ENCODE results near the gene NHLH2.

Gene NHLH2

DNA sequence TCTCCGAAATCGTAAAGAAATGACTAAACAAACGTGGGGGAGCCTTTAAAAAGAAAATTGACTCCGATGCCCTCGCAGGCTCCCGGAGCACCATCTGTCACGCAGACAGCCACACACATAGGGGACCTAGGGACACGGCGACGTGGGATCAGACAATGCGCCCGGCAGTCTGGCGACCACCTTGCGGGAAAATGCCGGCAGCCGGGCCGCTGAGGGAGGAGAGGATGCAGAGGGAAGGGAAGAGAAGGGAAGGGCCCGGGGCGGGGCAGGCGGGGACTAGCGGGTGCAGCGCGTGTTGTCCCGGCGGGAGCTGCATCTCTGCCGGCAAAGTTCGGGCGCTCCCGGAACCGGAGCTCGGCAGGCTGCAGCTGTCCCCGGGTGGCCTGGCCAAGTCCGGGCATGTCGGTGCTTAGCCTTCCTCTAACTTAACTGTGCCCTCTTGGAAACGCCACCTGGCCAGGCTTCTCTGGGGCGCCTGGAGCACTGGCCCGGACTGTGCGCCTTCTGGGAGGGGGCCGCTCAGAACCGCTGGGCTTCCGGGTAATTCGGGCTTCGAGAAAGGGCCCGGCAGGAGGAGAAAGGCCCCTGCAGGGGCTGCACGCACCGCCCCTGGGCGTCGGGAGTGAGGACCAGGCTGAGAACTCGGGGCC, 1.8 kb downstream of the NHLH2 start:
- in situ Hi-C loops (cut with MboI; ENCODE audit: low sequenced_read_pairs): no loop called here

GRCh38 chr1:115838431-115839028, 2.4 kb downstream of the NHLH2 start:
- in situ Hi-C loops (cut with MboI; ENCODE audit: low sequenced_read_pairs): no loop called here

DNA sequence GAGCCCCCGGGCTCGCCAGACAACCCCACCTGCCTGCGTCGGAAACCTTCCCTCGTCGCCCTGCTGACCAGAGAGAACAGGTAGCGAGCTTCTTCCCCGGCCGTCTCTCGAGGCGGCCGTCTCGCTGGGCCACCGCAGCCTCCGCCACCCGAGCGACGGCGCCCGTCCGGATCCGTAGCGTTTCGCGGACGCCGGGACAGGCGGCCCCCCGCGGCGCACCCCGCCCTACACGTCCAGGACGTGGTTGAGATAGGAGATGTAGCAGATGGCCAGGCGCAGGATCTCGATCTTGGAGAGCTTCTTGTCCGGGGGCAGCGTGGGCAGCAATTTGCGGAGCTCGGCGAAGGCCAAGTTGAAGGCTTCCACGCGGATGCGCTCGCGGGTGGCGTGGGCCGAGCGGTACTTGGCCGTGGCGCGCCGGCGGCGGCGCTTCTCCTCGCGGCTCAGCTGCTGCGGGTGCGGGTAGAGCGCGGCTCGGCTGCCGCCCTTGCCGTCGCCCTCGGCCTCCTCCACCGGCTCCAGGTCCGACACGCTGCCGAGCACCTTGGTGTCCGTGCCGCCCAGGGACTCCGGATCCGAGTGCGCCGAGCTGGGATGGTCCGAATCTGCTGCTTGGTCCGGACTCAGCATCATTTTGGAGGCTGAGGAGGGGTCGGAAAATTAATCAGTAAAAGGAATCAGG, 3.0 kb downstream of the NHLH2 start:
- in situ Hi-C loops (cut with MboI; ENCODE audit: low sequenced_read_pairs): no loop called here

DNA sequence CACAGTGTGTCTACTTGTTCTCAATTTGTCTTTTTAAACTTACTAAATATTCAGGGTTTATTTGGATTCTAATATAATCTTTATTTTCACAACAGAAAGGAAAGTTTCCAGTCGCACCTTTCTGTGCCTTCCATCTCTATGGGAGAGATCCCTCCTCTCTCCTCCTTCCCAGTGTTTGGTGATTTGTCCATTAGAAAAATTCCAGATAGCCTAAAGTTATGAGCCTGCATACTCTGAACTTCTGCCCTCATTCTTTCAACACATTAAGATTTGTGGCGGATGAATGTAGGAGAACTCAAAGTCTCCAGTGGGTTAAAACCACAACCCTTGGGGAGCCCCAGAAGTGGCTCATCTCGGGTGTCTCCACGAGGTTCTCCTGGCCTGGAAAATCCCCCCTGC, 3.6 kb downstream of the NHLH2 start:
- in situ Hi-C loops (cut with MboI; ENCODE audit: low sequenced_read_pairs): no loop called here

DNA sequence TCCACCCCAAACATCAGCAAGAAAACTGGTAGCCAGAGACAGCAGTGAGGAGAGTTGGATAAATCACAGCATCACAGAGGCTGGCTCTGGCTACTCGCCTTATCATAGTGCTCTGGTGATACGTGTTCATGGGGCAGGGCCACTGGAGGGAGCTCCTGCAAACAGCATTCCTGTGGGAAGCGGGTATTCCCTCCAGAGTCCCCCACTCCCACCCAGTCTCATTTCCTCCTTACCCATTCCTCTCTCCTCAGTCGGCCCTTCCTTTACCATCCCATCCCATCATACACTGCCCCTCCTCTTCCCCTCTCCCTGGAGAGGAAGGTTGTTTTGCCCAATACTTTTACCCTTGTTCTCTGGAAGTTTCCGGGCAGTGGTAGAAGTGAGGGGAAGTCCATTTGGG, 7.1 kb downstream of the NHLH2 start:
- in situ Hi-C loops (cut with MboI; ENCODE audit: low sequenced_read_pairs): no loop called here

- in situ Hi-C loops (cut with MboI; ENCODE audit: low sequenced_read_pairs): no loop called here
Observed at GRCh38 chr1:115832651-115833050, 8.3 kb downstream of the NHLH2 start.

DNA sequence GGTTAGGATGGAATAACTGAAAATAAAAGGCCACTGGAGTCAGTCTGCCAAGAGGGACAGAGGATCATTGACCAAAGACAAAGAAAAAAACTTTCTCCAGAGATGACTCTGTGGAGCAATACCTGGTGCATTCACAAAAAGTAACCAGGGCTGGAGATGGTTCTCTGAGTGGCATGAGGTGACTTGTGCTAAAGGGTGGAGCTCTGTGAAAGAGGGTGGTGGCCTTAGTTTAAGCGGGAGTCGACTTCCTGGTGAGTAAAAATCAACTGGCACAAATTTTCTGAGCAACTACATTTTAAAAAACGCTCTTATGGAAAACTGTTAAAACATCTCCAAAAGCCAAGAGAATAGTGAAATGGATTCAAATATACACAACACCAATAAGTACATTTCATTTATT, 10.0 kb downstream of the NHLH2 start:
- in situ Hi-C loops (cut with MboI; ENCODE audit: low sequenced_read_pairs): no loop called here

GRCh38 chr1:115829947-115830346, 11.0 kb downstream of the NHLH2 start:
- in situ Hi-C loops (cut with MboI; ENCODE audit: low sequenced_read_pairs): no loop called here

DNA sequence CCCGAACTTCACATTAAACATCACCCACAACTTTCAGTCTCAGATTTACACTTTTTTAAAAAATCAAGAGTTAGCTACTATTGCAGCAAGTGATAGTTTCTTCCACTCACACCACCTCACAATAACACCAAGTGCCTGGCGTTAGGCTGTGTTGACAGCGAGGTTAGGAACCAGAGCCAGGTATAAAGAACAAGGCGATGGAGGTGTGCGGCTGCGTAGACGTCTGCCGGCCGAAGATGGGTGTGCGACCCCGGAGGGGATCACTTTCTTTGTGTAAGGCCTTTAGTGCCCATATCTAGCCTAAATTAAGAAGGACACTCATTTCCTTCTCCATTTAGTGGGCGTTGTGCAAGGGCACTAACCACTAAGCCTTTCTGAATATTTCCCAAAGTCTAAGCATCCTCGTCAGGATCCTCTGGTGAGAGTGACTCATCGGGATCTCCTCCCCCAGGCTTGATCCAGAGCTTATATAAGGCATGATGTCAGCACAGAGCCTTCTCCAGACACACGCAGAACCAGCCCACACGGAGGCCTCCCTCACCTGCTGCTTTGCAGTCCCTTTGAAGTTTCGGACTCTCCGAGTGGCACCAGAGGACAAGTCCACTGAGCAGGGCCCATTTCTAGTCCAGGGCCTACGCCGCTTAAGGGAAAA, 11.8 kb downstream of the NHLH2 start:
- in situ Hi-C loops (cut with MboI; ENCODE audit: low sequenced_read_pairs): no loop called here

DNA sequence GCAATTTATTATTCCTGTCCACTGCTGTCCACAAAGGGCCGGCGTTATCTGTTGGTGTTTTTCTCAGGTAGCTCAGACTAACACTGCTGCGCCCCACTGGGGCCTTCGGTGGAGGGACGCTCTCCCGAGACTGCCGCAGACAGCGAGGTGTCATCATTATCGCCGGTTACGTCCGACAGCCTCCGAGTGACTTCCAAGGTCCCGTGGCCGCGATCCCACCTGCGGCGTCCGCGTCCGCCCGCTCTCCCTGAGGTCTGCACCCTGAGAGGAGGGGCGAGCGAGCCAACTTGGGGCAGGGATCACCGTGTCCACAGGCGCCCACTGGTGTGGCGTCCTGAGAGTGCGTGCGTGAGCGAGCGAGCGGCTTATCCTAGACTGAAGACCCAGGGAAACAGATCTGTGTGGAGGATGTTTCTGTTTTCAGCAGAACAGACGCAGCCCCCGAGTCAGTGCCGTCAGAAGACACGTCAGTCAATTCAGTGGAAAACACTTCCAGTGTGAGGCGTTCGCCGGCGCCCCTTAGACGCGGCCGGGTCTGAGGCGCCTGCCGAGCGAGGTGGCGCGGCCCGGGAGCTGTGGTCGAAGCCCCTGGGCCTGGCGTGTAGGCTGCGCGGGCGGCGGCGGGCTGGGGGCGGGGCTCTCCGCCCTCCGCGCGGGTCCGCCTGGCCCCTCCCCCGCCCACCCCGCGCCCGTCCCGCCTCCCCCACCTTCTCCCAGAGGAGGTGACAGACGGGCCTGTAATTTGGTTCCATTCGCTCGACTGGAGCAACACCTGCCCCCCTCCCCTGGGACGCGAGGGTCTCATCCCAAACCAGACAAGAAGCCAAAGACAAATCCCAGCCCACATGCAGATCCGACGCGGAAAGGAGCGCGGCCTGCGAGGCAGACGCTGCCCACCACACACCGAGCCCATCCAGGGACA, 12.6 kb downstream of the NHLH2 start:
- in situ Hi-C loops (cut with MboI; ENCODE audit: low sequenced_read_pairs): no loop called here

- in situ Hi-C loops (cut with MboI; ENCODE audit: low sequenced_read_pairs): no loop called here
Observed at GRCh38 chr1:115827452-115828044, 13.4 kb downstream of the NHLH2 start.

- in situ Hi-C loops (cut with MboI; ENCODE audit: low sequenced_read_pairs): no loop called here
Observed at GRCh38 chr1:115826628-115827027, 14.3 kb downstream of the NHLH2 start.

DNA sequence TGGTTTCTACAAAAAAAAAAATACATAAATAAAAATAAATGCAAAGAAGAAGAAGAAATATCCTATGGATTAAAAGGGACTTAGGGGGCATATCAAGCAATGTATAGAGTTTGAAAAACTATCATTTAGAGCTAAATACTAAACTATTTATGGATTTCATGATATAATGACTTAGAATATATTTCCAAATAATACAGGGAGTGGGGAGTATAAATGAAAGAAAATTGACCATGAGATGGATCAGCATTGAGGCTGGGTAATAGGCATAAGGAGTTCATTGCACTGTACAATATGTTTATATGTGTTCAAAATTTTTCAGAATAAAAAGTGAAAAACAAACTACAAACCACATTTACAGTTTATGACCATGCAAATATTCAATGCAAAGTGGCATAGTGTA, 18.8 kb downstream of the NHLH2 start:
- in situ Hi-C loops (cut with MboI; ENCODE audit: low sequenced_read_pairs): no loop called here

GRCh38 chr1:115815694-115816093, 25.2 kb downstream of the NHLH2 start:
- in situ Hi-C loops (cut with MboI; ENCODE audit: low sequenced_read_pairs): loop anchor here (10.0 kb wide), 1 partner anchor 49 kb away; no protein-coding TSS in a partner anchor

GRCh38 chr1:115814685-115815398, 26.1 kb downstream of the NHLH2 start:
- in situ Hi-C loops (cut with MboI; ENCODE audit: low sequenced_read_pairs): loop anchor here (10.0 kb wide), 1 partner anchor 50 kb away; no protein-coding TSS in a partner anchor

DNA sequence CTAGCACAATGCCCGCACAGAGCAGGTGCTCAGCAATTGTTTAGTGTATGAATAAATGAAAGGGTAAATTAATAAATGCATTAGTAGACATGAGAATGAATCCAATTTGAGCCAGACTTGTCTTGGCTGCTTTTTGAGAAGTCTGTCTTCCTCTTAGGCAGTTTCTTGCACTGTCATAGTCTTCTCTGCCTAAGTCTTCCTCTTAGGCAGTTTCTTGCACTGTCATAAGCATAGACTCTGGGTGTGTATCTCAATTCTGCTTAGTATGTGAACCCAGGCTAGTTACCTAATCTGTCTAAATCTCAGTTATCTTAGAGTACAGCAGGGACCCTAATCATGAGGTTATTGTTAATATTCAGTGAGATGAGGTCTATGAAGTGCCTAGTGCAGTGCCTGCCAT, 27.2 kb downstream of the NHLH2 start:
- in situ Hi-C loops (cut with MboI; ENCODE audit: low sequenced_read_pairs): loop anchor here (10.0 kb wide), 1 partner anchor 51 kb away; no protein-coding TSS in a partner anchor

- in situ Hi-C loops (cut with MboI; ENCODE audit: low sequenced_read_pairs): loop anchor here (10.0 kb wide), 1 partner anchor 54 kb away; no protein-coding TSS in a partner anchor
Observed at GRCh38 chr1:115811140-115811828, 29.6 kb downstream of the NHLH2 start.

GRCh38 chr1:115810609-115811008, 30.3 kb downstream of the NHLH2 start:
- in situ Hi-C loops (cut with MboI; ENCODE audit: low sequenced_read_pairs): loop anchor here (10.0 kb wide), 1 partner anchor 54 kb away; no protein-coding TSS in a partner anchor

DNA sequence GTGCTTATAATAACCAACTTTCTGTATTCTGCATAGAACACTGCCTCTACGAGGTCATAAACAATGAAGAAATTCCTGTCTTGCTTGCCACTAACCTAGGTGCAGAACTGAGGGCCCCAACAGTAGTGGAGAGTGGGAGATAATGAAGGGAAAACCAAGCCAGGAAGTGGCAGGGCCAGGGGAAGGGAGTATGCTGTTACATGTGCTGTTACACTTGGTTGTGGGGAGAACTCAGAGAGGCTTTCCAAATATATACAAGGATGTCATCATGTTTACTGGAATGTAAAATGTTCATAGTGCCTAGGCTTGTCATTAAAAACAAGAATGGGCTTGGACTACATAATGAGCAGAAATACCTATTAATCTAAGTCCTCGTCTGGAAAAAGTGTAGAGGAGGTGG, 31.1 kb downstream of the NHLH2 start:
- in situ Hi-C loops (cut with MboI; ENCODE audit: low sequenced_read_pairs): loop anchor here (10.0 kb wide), 3 partner anchors 55 to 175 kb away; no protein-coding TSS in a partner anchor
